Neural progenitor cell (in vitro differentiated cells): ENCODE measurements around the gene PSMB8. TPM values are rescaled to one million over a fixed set of nuclear protein-coding genes. Genes with fewer than 3 reads are reported as not detected.
"Not testable (repeated sequence)": the region's sequence is repeated elsewhere in the genome, so short reads cannot be mapped to it uniquely, and the experiment has no call there.

Source experiments
- DNase-seq: peaks from one replicate; pipeline ENCODE4 v3.0.0-alpha.2; 2016; ENCODE audit warnings: low spot score
- H2AFZ ChIP-seq: fragments of 200-600 bp; sonication (generic); replicated peaks from 2 replicates; pipeline ENCODE4 v1.6.1; 2016; ENCODE audit warnings: antibody characterized with exemption
- H3F3A ChIP-seq: fragments of 200-600 bp; sonication (generic); 2 replicates; pipeline ENCODE4 v1.6.1; 2016; ENCODE audit warnings: antibody characterized with exemption, low read depth
- H3K27ac ChIP-seq: fragments of 200-600 bp; sonication (generic); 2 replicates; pipeline ENCODE4 v1.5.1; 2016; ENCODE audit warnings: mild to moderate bottlenecking
- H3K27me3 ChIP-seq: fragments of 200-600 bp; sonication (generic); 2 replicates; pipeline ENCODE4 v1.6.1; 2016; ENCODE audit warnings: mild to moderate bottlenecking, moderate library complexity
- H3K36me3 ChIP-seq: fragments of 200-600 bp; sonication (generic); 2 replicates; pipeline ENCODE4 v1.5.1; 2016
- H3K4me1 ChIP-seq: fragments of 200-600 bp; sonication (generic); 2 replicates; pipeline ENCODE4 v1.6.1; 2016; ENCODE audit warnings: mixed run types
- H3K4me2 ChIP-seq: fragments of 200-600 bp; sonication (generic); 2 replicates; pipeline ENCODE4 v1.6.1; 2016
- H3K4me3 ChIP-seq: fragments of 200-600 bp; sonication (generic); 2 replicates; pipeline ENCODE4 v1.5.1; 2016
- H3K79me2 ChIP-seq: fragments of 200-600 bp; sonication (generic); 2 replicates; pipeline ENCODE4 v1.6.1; 2016; ENCODE audit warnings: low read depth
- H3K9ac ChIP-seq: fragments of 200-600 bp; sonication (generic); 2 replicates; pipeline ENCODE4 v1.6.1; 2016
- H3K9me3 ChIP-seq: fragments of 200-600 bp; sonication (generic); 2 replicates; pipeline ENCODE4 v1.5.1; 2016; ENCODE audit warnings: low read depth
- H4K20me1 ChIP-seq: fragments of 200-600 bp; sonication (generic); 2 replicates; pipeline ENCODE4 v1.6.1; 2016; ENCODE audit warnings: low read depth
- H3K27ac Mint-ChIP-seq: 3 replicates; pipeline ENCODE4 v1.8.0; 2021; ENCODE audit warnings: mixed read lengths
- H3K27me3 Mint-ChIP-seq: 2 replicates; pipeline ENCODE4 v1.8.0; 2022; ENCODE audit warnings: low read depth, mild to moderate bottlenecking, inconsistent platforms, moderate library complexity, mixed read lengths; ENCODE audit not compliant: insufficient read depth
- H3K36me3 Mint-ChIP-seq: 3 replicates; pipeline ENCODE4 v1.8.0; 2021; ENCODE audit warnings: mixed read lengths
- H3K4me1 Mint-ChIP-seq: 3 replicates; pipeline ENCODE4 v1.8.0; 2021; ENCODE audit warnings: mixed read lengths
- H3K4me3 Mint-ChIP-seq: 3 replicates; pipeline ENCODE4 v1.8.0; 2021; ENCODE audit warnings: mild to moderate bottlenecking, moderate library complexity, mixed read lengths
- H3K9me3 Mint-ChIP-seq: 3 replicates; pipeline ENCODE4 v1.8.0; 2020; ENCODE audit warnings: mixed read lengths
- EZH2 ChIP-seq: fragments of 200-600 bp; sonication (generic); IDR thresholded peaks from 2 replicates; pipeline ENCODE4 v1.6.1; 2017; ENCODE audit warnings: antibody characterized with exemption, mild to moderate bottlenecking, moderate library complexity
- EZH2phosphoT487 ChIP-seq: fragments of 200-600 bp; sonication (generic); IDR thresholded peaks from 2 replicates; pipeline ENCODE4 v1.6.1; 2017; ENCODE audit warnings: antibody characterized with exemption
- total RNA-seq: library from RNA; depleted of rRNA; stranded (reverse); fragments of >200 nt; gene quantifications from 2 replicates; pipeline ENCODE4 v1.2.3, GENCODE V29; 2015; ENCODE audit warnings: low replicate concordance
- TF ChIP-seq, protein P1 (sequence below): fragments of 200-600 bp; sonication (generic); IDR thresholded peaks from 2 replicates; pipeline ENCODE4 v1.5.1; 2017; ENCODE audit warnings: antibody characterized with exemption, mild to moderate bottlenecking

The PSMB8 gene
- total RNA-seq, 1 donor from 2014 or later = 2.2 TPM

DNA sequence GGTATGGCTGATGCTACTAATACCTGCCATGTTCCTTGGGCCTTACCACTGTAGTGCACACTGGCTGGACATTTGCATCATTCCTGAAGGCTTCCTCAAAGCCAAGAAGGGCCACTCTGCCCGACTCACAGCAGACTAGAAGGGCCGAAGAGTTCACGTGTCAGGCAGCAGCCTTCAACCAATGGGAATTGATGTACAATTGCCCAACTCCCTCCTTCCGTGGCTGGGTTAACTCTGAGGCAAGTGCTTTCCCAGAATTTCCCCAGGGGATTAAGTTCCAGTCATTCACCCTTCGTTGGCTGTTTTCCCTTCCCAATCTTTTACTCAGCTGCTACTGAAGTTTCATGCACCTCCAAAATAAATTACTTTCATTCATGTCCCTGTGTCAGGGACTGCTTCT is 39.9 kb upstream of the PSMB8 start:
- no peaks in the 10 kb centered on the region for H3K9me3 ChIP-seq
- Mint-ChIP-seq H3K27ac (no peak overlapping the region), H3K36me3 (no peaks in the 10 kb centered on the region), H3K4me3 (no peak overlapping the region), H3K27me3 (no peaks in the 10 kb centered on the region), H3K4me1 (no peaks in the 10 kb centered on the region), H3K9me3 (no peaks in the 10 kb centered on the region)
- no peak overlapping the region for H3K27ac ChIP-seq
- H3F3A ChIP-seq = no peaks in the 10 kb centered on the region
- TF ChIP-seq EZH2 = no peak
- TF ChIP-seq EZH2phosphoT487 = no peak
- TF ChIP-seq, protein P1, sequence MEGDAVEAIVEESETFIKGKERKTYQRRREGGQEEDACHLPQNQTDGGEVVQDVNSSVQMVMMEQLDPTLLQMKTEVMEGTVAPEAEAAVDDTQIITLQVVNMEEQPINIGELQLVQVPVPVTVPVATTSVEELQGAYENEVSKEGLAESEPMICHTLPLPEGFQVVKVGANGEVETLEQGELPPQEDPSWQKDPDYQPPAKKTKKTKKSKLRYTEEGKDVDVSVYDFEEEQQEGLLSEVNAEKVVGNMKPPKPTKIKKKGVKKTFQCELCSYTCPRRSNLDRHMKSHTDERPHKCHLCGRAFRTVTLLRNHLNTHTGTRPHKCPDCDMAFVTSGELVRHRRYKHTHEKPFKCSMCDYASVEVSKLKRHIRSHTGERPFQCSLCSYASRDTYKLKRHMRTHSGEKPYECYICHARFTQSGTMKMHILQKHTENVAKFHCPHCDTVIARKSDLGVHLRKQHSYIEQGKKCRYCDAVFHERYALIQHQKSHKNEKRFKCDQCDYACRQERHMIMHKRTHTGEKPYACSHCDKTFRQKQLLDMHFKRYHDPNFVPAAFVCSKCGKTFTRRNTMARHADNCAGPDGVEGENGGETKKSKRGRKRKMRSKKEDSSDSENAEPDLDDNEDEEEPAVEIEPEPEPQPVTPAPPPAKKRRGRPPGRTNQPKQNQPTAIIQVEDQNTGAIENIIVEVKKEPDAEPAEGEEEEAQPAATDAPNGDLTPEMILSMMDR = no peak
- H3K36me3 ChIP-seq = no peaks in the 10 kb centered on the region
- H2AFZ ChIP-seq = peak overlapping the region; percentile 55
- H3K27me3 ChIP-seq = no peaks in the 10 kb centered on the region
- no peak overlapping the region for H3K9ac ChIP-seq
- no peaks in the 10 kb centered on the region for H4K20me1 ChIP-seq
- H3K4me1 ChIP-seq = no peaks in the 10 kb centered on the region
- no peaks in the 10 kb centered on the region for H3K79me2 ChIP-seq
- no peak overlapping the region for H3K4me2 ChIP-seq
- no peak overlapping the region for H3K4me3 ChIP-seq
- peak; percentile 40 for DNase-seq

DNA sequence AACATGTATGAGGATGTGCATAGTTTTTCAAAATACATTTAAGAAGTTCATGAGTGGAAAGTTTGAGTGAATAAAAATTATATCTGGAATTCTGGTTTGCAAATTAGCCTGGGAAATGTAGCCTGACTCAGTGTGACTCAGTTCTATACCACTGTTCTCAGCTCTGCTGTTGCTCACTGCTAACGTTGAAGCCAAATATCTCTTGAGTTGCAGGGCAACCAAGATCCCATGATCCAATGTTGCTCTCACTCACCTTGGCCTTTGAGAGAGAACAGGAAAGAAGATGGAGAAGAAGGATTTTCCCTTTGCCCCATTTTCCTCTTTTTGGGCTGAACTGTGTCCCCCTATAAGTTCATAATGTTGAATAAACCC is 39.0 kb upstream of the PSMB8 start:
- TF ChIP-seq, protein P1 = no peak
- TF ChIP-seq EZH2phosphoT487 (no peak), EZH2 (no peak)
- no peak for DNase-seq
- H2AFZ ChIP-seq = no peak overlapping the region
- no peaks in the 10 kb centered on the region for H3K9me3 Mint-ChIP-seq
- no peaks in the 10 kb centered on the region for H3F3A ChIP-seq
- H3K27me3 Mint-ChIP-seq = no peaks in the 10 kb centered on the region
- H3K27ac Mint-ChIP-seq = no peak overlapping the region
- H3K9me3 ChIP-seq = no peaks in the 10 kb centered on the region
- H3K36me3 Mint-ChIP-seq = no peaks in the 10 kb centered on the region
- no peak overlapping the region for H3K27ac ChIP-seq
- no peaks in the 10 kb centered on the region for H3K4me1 Mint-ChIP-seq
- no peaks in the 10 kb centered on the region for H3K36me3 ChIP-seq
- H3K4me2 ChIP-seq = no peak overlapping the region
- no peak overlapping the region for H3K4me3 Mint-ChIP-seq
- no peaks in the 10 kb centered on the region for H3K79me2 ChIP-seq
- no peak overlapping the region for H3K4me3 ChIP-seq
- H3K4me1 ChIP-seq = no peaks in the 10 kb centered on the region
- no peak overlapping the region for H3K9ac ChIP-seq
- no peaks in the 10 kb centered on the region for H4K20me1 ChIP-seq
- no peaks in the 10 kb centered on the region for H3K27me3 ChIP-seq

DNA sequence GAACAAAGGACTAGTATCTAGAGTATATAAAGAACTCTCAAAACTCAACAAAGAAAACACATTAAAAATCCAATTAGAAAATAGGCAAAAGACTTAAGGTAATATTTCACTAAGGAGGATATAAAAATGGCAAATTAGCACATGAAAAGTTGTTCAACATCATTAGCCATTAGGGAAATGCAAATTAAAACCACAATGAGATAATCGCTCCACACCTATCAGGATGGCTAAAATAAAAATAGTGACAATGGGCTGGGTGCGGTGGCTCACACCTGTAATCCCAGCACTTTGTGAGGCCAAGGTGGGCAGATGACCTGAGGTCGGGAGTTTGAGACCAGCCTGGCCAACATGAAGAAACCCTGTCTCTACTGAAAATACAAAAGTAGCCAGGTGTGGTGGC is 37.1 kb upstream of the PSMB8 start:
- H3K4me1 Mint-ChIP-seq, H3K27me3 ChIP-seq: not testable (repeated sequence)

DNA sequence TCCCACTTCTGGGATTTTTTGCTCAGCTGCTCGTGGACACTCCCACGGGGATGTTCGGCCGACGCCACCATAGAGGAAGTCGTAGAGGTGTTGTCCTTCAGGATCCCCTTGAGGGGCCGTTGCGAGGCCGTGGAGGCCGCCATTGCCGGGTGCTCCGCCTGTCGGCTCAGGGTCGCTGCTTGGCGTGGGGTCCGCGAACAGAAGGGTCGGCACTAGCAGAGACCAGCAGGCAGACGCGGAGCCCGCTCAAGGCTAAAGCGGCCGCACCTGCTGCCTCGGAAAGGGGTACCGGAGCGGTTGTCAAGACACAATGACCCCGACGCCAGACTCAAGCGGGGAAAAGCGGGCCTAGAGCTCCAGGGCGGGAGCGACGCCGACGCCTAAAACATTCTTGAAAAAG is 35.8 kb upstream of the PSMB8 start:
- TF ChIP-seq EZH2phosphoT487 = no peak
- Mint-ChIP-seq H3K36me3 (no peaks in the 10 kb centered on the region), H3K27me3 (no peaks in the 10 kb centered on the region), H3K27ac (no peak overlapping the region), H3K4me3 (no peak overlapping the region), H3K9me3 (no peaks in the 10 kb centered on the region), H3K4me1 (no peaks in the 10 kb centered on the region)
- Histone ChIP-seq H3K4me1 (no peaks in the 10 kb centered on the region), H3K79me2 (no peaks in the 10 kb centered on the region), H3K36me3 (no peaks in the 10 kb centered on the region), H3K4me3 (no peak overlapping the region), H3K4me2 (no peak overlapping the region), H3K9ac (no peak overlapping the region), H3F3A (no peaks in the 10 kb centered on the region), H3K27me3 (peaks cover 12% of the 10 kb centered on the region), H2AFZ (no peak overlapping the region), H4K20me1 (no peaks in the 10 kb centered on the region), H3K9me3 (no peaks in the 10 kb centered on the region), H3K27ac (no peak overlapping the region)
- no peak for DNase-seq

More for the DNA sequence above, 37.1 kb upstream of the PSMB8 start:
- H3F3A ChIP-seq, H3K4me2 ChIP-seq, H3K36me3 Mint-ChIP-seq, DNase-seq, H3K4me3 Mint-ChIP-seq, H3K9me3 Mint-ChIP-seq, H2AFZ ChIP-seq, H3K4me1 ChIP-seq, H3K9ac ChIP-seq, H4K20me1 ChIP-seq, H3K79me2 ChIP-seq, H3K27ac Mint-ChIP-seq, H3K4me3 ChIP-seq, H3K27me3 Mint-ChIP-seq, H3K9me3 ChIP-seq, H3K27ac ChIP-seq, H3K36me3 ChIP-seq: not testable (repeated sequence)
